Activated CD8-positive, alpha-beta memory T cell treated with anti-CD3 and anti-CD28 coated beads, Interleukin-2, amount 50 U/mL, for 48 hours (primary cell): Measurements from ENCODE around the gene DAD1.
"Not testable (repeated sequence)": the region's sequence is repeated elsewhere in the genome, so short reads cannot be mapped to it uniquely, and the experiment has no call there.

Source experiments
- DNase-seq: peaks from one replicate; pipeline ENCODE4 v3.0.0-alpha.2; 2020

DAD1 gene

DNA sequence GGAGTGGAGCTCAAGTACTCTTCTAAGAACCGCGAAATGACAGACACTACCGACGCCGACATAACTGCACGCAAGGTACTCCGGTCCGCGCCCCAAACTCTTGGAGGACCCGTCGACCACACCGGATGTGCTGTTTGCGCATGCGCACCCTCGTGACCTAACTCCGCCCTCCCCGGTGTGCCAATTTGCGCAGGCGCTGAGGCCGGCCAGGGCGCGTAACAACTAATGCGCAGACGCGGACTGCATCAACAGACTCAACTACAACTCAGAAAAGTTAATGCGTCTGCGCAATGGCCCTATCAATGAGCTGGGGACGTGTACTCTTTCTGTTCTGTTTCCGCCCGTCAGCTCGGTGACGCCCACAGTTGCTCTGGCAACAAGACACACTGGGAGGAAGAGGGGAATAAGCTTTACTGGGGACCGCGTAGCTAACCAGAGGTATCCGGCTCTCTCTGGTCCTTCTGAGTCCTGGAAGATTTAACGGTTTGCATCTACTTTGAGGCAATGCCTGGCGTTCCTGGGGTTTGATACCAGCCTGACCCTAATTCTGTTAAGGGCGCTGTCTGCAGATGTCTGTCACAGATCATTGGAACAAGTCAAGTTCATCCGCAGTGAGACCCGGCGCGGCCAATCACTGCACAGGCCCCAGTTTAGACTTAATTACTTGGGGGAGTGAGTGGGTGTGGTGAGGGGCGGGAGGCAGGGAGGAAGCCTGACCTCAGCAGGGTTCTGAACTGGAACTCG, at the start of gene DAD1:
Gene DAD1 (minus strand): TSS at position 129 of the 744 bp plus-strand sequence. CDS start 67 bp downstream, at position 62.
- DNase-seq, result peak; percentile 100

DNA sequence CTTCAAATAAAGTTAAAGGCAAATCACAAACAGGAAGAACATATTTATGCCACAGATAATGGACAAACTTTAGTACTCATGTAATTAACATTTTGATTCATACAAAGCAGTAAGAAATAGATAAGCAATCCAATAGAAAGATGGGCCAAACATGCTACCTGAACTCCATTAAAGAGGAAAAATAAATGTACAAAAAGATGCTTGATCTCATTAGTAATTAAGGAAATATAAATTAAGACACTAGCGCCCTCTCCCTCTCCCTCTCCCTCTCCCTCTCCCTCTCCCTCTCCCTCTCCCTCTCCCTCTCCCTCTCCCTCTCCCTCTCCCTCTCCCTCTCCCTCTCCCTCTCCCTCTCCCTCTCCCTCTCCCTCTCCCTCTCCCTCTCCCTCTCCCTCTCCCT, 47.0 kb upstream of the DAD1 start:
- DNase-seq, result not testable (repeated sequence)

- no peak for DNase-seq
Measured at GRCh38 chr14:22634233-22634900, 45.3 kb upstream of the DAD1 start.

DNA sequence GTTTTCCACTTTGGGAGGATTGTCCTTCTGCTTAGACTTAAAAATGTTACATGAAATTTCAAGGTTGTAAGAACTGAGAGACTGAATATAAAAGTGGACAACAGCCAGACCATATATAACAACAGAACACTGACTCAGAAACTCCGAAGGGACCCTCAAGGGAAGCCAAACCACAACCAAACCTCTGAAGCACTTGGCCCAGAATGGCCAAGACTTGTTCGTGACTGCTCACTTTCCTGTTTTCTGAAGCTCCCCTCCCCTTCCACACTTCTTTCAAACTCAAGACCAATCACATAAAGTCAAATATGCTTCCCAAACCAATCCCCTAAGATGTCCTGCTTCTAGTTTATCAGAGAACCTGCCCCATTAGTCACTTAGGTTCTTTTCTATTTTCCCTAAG, 41.5 kb upstream of the DAD1 start:
- no peak for DNase-seq

GRCh38 chr14:22630066-22630465, 41.0 kb upstream of the DAD1 start:
- no peak for DNase-seq

- no peak for DNase-seq
Measured at GRCh38 chr14:22629361-22629760, 40.3 kb upstream of the DAD1 start.

DNA sequence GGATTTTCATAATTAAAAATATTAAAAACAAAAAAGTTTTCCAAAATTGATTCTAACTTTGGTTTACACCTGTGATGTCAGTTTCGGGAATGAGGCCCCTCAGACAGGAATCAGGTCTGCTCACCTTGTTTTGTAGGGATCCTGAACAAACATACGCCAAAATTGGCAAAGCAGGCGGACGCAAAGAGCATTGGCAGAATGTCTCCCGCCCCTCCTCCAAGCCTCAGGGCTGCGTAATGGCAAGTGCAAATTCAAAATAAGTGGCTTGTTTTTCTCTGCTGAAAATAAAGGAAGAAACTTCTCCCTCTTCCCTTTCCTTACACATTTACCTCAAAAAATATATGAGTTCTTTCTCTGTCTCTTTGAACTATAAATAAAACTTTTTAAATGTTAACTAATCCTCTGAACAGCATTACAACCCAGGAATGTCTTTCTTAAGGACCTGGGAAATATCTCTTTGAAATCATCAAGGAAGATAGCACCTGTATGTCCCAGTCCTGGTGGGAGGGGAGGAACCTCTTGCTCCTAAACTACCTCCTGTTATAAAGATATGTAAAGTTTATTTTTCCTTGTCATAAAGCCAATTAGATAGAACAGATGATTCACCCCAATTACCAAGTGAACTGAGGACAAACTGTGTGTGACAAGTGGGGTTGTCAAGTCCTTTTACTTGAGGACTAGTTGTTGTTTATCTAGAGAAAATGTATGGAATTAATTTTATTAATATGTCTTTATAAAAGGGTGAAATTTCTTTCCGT, 38.7 kb upstream of the DAD1 start:
- no peak for DNase-seq

GRCh38 chr14:22626590-22626989, 37.6 kb upstream of the DAD1 start:
- no peak for DNase-seq

- no peak for DNase-seq
Measured at GRCh38 chr14:22623047-22623446, 34.0 kb upstream of the DAD1 start.

DNA sequence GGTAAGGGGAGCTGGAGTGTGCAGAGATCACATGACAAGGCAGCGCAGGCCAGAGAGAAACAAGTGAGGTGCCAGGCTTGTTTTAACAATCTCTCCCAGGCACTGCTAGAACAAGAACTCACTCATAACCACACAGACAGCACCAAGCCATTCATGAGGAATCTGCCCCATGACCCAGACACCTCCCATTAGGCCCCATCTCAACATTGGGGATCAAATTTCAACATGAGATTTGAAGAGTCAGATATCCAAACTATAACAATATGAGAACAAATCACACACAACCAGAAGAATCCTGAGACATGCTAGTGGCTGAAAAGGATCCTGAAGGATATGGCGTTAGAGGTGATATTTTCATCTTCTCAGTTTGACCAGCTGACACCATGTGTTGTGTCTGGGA, 33.2 kb upstream of the DAD1 start:
- no peak for DNase-seq

DNA sequence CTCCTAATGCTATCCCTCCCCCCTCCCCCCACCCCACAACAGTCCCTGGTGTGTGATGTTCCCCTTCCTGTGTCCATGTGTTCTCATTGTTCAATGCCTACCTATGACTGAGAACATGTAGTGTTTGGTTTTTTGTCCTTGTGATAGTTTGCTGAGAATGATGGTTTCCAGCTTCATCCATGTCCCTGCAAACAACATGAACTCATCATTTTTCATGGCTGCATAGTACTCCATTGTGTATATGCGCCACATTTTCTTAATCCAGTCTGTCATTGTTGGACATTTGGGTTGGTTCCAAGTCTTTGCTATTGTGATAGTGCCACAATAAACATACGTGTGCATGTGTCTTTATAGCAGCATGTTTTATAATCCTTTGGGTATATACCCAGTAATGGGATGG, 26.7 kb upstream of the DAD1 start:
- DNase-seq, result not testable (repeated sequence)

GRCh38 chr14:22614240-22614799, 25.3 kb upstream of the DAD1 start:
- no peak for DNase-seq

DNA sequence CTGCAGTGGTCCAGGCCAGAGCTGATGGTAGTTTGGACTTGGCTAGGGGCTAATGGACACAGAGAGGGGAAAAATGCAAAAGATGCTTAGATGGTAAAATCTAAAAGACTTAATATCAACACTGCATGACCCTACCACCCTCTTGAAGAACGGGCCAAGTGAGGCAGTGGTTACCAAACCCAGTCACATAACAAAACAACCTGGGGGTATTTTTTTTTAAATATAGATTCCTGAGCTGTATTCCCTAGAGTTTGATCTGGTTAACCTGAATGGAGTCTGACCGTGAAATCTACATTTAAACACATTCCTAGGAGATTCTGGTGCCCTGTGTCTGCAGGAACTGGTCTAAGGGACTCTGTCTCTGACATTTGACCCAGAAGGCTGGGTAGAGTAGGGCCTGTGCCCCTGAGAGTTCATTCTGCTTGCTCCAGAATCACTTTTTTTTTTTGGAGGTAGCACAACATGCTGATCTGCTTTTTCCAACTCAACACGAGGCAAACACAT, 24.8 kb upstream of the DAD1 start:
- DNase-seq, result no peak

GRCh38 chr14:22613106-22613695, 24.2 kb upstream of the DAD1 start:
- no peak for DNase-seq

GRCh38 chr14:22610931-22611330, 21.9 kb upstream of the DAD1 start:
- no peak for DNase-seq

- no peak for DNase-seq
Measured at GRCh38 chr14:22607291-22607690, 18.3 kb upstream of the DAD1 start.

DNA sequence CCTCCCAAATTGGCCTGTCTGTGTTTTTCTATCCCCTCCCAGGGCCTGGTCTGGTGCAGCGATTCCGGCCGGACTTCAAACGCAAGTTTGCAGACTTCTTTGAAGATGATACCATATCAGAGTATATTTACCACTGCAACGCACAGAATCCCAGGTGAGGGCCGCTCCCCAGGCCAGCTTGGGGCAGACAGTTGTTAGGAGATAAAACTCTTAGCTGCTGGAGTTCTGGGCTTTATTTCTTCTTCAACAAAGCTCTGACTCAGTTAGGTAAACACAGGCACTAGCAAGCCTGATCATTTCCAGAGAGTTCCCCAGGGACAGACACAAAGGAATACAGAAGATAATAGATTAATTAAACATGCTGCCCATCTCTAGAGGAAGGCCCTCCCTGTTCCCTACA, 17.4 kb upstream of the DAD1 start:
- no peak for DNase-seq

DNA sequence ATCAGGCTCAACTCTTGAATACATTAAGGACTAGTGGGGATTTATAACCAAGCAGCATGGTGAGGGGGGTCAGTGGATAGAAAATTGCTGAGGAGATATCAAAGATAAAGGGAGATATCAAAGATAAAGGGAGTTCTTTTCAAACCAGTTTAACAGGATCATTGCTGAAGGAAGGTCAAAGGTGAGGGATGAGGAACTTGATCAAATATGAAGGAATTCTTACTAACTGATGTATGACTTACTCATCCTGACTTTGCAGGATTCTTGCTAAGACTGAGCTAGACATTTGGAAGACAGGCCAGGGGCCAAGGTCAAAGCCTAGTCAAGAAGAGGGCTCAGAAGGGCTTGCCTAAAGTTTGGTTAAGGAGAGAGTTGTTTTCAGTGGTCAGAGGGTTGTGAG, 13.8 kb upstream of the DAD1 start:
- DNase-seq, result no peak

GRCh38 chr14:22601996-22602395, 13.0 kb upstream of the DAD1 start:
- no peak for DNase-seq

DNA sequence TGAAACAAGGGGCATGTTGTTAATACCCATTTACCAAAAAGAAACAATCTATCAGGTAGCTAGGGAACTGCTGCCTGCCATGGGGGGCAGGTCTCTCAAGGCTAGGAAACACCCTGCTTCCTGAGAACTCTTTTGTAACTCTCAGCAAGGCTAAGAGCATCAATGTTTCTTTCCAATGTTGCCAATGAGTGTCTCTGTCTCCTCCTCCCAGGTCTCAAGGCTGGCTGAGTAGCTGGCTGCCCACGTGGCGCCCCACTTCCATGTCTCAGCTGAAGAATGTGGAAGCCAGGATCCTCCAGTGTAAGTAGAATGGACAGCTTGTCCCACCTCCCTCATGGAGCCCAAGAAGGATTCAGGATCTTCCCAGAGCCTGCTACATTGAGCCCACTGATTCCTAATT, 12.4 kb upstream of the DAD1 start:
- DNase-seq, result no peak

DNA sequence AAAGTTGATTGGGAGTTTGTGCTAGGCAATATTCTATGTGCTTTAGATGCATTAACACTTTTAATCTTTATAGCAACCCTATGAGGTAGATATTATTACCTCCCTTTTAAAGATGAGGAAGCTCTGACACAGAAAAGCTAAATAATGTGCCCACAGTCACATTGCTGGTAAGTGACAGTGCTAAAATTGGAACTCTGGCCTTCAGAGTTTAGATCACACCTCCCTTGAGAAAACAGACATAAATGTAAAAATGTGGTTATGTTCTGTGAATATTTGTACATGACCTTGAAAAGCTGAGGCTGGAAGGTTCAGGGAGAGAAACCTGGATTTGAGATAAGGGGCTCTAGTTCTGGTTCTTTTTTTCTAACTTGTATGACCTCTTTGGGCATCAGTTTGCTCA, 11.0 kb upstream of the DAD1 start:
- DNase-seq, result no peak

GRCh38 chr14:22599349-22599748, 10.3 kb upstream of the DAD1 start:
- no peak for DNase-seq

DNA sequence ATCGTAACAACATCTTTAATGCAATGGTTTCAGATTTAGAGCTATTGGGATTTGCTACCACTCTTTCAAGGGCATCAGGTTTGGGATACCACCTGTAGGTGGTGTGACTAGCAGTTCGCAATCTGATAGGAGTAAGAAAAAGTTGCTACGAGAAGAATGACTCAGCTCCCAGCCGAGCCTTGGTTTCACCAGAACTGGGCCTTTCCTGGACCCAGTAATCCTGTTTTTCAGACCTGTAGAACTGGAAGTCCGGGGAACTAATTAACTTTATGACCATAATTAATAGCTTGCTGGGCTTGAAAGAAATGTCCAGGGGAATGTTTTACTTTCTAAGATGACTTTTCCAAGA, 9.8 kb upstream of the DAD1 start:
- DNase-seq, result no peak
